Body of pancreas (tissue), 4 donors: ENCODE results near the gene AFF2.

Experiments used
- POLR2A ChIP-seq, 3 donors: fragments of 450-650 bp; IDR thresholded peaks; one replicate each; pipeline ENCODE4 v1.6.1; 2016; ENCODE audit warnings: antibody characterized with exemption in 3 of 3, mild to moderate bottlenecking in 2 of 3
- TF ChIP-seq, protein P1 (sequence below), 7 experiments: fragments of 450-650 bp in 4 of 7; fragments of 200-600 bp in 3 of 7; sonication (generic) in 3 of 7; IDR thresholded peaks; one replicate each; pipeline ENCODE4 v1.5.1; 2016 to 2019; ENCODE audit warnings: antibody characterized with exemption in 7 of 7

DNA sequence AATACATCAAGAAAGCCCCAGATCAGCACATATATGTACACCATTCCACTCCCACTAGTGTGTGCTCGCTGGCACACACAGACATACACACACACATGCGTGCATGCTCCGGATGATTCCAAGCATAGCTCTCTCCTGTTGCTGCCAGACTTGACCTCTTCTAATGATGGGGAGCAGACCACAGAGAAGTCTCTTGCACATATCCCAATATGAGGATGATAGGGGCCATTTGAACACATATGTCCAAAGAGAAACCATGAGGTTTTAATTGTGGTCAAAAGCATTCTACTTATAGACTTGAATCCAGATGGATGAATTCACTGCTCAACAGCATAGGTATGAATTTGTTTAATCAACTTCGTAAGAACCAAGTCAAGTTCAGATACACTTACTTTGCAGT lies 214.9 kb downstream of the AFF2 start:
- TF ChIP-seq, protein P1, sequence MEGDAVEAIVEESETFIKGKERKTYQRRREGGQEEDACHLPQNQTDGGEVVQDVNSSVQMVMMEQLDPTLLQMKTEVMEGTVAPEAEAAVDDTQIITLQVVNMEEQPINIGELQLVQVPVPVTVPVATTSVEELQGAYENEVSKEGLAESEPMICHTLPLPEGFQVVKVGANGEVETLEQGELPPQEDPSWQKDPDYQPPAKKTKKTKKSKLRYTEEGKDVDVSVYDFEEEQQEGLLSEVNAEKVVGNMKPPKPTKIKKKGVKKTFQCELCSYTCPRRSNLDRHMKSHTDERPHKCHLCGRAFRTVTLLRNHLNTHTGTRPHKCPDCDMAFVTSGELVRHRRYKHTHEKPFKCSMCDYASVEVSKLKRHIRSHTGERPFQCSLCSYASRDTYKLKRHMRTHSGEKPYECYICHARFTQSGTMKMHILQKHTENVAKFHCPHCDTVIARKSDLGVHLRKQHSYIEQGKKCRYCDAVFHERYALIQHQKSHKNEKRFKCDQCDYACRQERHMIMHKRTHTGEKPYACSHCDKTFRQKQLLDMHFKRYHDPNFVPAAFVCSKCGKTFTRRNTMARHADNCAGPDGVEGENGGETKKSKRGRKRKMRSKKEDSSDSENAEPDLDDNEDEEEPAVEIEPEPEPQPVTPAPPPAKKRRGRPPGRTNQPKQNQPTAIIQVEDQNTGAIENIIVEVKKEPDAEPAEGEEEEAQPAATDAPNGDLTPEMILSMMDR (IDR thresholded peaks at IDR 0.05), result no peak
- TF ChIP-seq POLR2A (IDR thresholded peaks at IDR 0.05), result no peak
